HS-5 (cell line): ENCODE results near the gene TNIK.
A peak's percentile ranks its signal among the peaks of the same experiment; 100 is the strongest.

Experiments used
- DNase-seq: peaks from one replicate; pipeline ENCODE4 v3.0.0-alpha.2; 2012; ENCODE audit warnings: low read depth

TNIK gene

DNA sequence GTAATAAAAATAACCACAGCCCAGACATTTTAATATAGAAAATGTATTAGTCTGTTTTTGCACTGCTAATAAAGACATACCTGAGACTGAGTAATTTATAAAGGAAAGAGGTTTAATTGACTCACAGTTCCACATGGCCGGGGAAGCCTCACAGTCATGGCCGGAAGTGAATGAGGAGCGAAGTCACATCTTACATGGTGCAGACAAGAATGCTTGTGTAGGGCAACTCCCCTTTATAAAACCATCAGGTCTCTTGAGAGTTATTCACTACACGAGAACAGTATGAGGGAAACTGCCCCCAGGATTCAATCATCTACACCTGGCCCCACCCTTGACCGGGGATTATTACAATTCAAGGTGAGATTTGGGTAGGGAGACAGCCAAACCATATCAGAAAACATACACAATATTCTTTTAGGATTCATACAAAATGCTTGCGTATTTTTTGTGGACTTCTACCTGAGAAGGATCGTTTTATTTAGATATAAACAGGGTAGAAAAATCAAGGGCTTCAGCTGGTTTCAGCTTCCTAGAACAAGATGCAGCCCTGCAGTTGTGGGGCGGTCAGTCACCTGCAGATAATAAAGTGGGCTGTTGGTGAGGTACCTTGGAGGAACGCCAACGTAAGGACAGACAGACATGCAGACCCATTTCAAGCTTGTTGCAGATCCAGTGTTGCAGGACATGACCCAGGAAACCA, 101.9 kb downstream of the TNIK start:
- DNase-seq, result no peak

GRCh38 chr3:171357721-171358120, 102.5 kb downstream of the TNIK start:
- no peak for DNase-seq

DNA sequence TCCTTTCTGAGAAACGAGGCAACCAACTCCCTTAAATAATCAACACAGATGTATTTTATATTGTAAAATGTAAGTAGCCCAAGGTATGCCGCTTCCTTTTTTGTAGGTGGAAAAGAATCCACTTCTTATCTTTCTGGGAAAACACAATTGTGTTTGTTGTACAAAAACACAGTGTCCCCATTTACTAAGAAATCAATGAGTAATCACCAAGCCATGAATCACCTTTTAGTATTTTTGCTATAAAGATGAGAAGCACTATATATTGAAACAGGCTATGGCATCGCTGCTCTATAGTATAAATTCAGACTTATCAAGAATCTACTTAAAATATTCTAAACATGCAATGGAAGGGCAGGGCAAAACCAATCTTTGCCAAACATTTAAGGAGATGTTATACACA, 104.0 kb downstream of the TNIK start:
- DNase-seq, result no peak

- DNase-seq, result no peak
Measured at GRCh38 chr3:171354706-171355582, 105.3 kb downstream of the TNIK start.

- DNase-seq, result no peak
Measured at GRCh38 chr3:171354049-171354705, 106.0 kb downstream of the TNIK start.

GRCh38 chr3:171353423-171353822, 106.8 kb downstream of the TNIK start:
- DNase-seq, result no peak

- no peak for DNase-seq
Measured at GRCh38 chr3:171352387-171352935, 107.7 kb downstream of the TNIK start.

DNA sequence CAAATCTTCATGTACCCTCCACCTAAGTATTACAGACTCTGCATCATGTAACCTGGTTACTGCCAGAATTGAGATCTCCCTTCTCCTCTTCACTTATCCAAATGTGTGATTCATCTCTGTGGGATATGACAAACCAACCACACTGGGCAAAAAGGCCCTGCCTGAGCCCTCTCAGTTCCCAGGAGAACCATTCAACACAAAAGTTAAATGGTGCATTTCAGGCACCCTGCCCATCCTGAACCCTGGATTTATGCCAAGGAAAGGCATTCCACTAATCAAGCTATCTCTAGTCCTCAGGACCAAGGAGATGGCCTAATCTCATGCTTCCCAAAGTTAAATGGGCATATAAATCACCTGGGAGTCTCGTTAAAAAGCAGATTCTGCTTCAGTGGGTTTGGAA, 108.5 kb downstream of the TNIK start:
- peak; percentile 94 for DNase-seq

- DNase-seq, result no peak
Measured at GRCh38 chr3:171350364-171350763, 109.8 kb downstream of the TNIK start.

DNA sequence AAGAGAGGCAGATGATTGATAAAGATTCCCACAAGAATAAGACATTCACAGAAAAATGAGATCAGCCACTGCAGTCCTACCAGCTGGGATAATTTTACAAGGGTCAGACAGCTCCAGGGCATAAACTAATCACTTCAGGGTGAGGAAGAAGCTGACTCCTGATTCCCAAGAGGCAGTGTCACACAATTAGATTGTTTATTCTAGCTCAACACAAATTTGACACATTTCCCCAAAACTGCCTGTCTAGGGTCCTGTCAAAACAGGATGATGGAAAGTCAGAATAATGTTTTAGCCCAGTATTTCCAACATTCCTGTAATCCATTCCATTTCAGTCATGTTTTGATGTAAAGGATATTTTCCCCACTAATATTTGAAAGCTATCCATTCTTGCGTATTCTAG, 110.8 kb downstream of the TNIK start:
- DNase-seq, result no peak

- DNase-seq, result peak; percentile 43
Measured at GRCh38 chr3:171348121-171348520, 112.1 kb downstream of the TNIK start.

- no peak for DNase-seq
Measured at GRCh38 chr3:171347301-171348039, 112.7 kb downstream of the TNIK start.

- DNase-seq, result no peak
Measured at GRCh38 chr3:171346582-171347300, 113.5 kb downstream of the TNIK start.

DNA sequence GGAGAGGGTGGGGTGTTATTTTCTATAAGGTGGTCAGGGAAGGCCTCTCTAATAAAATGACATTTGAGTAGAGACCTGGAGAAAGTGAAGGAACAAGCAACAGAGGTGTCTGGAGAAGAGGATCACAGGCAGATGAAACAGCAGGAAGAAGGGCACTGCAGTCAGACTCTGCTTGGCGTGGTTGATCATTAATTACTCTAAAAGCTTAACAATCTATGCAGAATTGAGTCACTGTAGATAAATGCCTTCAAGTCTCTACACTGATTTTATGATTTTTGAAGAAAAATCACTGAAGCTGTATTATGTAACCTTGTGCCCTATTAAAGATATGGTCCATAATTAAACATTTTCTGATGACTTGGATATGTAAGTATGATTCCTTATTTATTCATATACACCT, 114.2 kb downstream of the TNIK start:
- DNase-seq, result no peak

GRCh38 chr3:171345107-171345843, 114.9 kb downstream of the TNIK start:
- DNase-seq, result no peak

GRCh38 chr3:171343693-171344092, 116.5 kb downstream of the TNIK start:
- no peak for DNase-seq

GRCh38 chr3:171342783-171343420, 117.3 kb downstream of the TNIK start:
- no peak for DNase-seq

- DNase-seq, result no peak
Measured at GRCh38 chr3:171342200-171342599, 118.0 kb downstream of the TNIK start.

GRCh38 chr3:171340434-171340833, 119.8 kb downstream of the TNIK start:
- no peak for DNase-seq

GRCh38 chr3:171339598-171339997, 120.6 kb downstream of the TNIK start:
- no peak for DNase-seq
